Activated CD8-positive, alpha-beta T cell treated with anti-CD3 and anti-CD28 coated beads for 36 hours (primary cell): Measurements from ENCODE around the gene ZNF503. TPM values are rescaled to one million over a fixed set of nuclear protein-coding genes. Genes with fewer than 3 reads are reported as not detected.

Experiments used
- ATAC-seq: fragments of 200-7000 bp; cut with Tn5 transposase; one replicate; pipeline ENCODE4 v1.10.0; 2021; ENCODE audit warnings: mild to moderate bottlenecking, moderate library complexity
- CTCF ChIA-PET: fragments of 350-600 bp; sonication (Branson Sonifier 250); formaldehyde crosslinking; loops from one replicate; lab custom pipeline; 2021; ENCODE audit warnings: antibody characterized with exemption; lab: Charles Lee
- POLR2A ChIA-PET: fragments of 350-600 bp; sonication (Branson Sonifier 250); formaldehyde crosslinking; loops from one replicate; lab custom pipeline; 2021; ENCODE audit warnings: antibody characterized with exemption; lab: Charles Lee
- DNase-seq: peaks from one replicate; pipeline ENCODE4 v3.0.0-alpha.2; 2020
- H3K27ac Mint-ChIP-seq: one replicate; pipeline ENCODE4 v1.8.0; 2021; ENCODE audit warnings: mild to moderate bottlenecking, mixed read lengths
- H3K27me3 Mint-ChIP-seq: one replicate; pipeline ENCODE4 v1.8.0; 2021; ENCODE audit warnings: mixed read lengths
- H3K36me3 Mint-ChIP-seq: one replicate; pipeline ENCODE4 v1.8.0; 2021; ENCODE audit warnings: low read depth, mixed read lengths
- H3K4me1 Mint-ChIP-seq: one replicate; pipeline ENCODE4 v1.8.0; 2021; ENCODE audit warnings: low read depth, mixed read lengths
- H3K4me3 Mint-ChIP-seq: one replicate; pipeline ENCODE4 v1.8.0; 2021; ENCODE audit warnings: mild to moderate bottlenecking, moderate library complexity, mixed read lengths
- H3K9me3 Mint-ChIP-seq: one replicate; pipeline ENCODE4 v1.8.0; 2021; ENCODE audit warnings: mixed read lengths
- CTCF ChIP-seq: fragments of 200-600 bp; IDR thresholded peaks from one replicate; pipeline ENCODE4 v1.8.0; 2022; ENCODE audit warnings: antibody characterized with exemption, mild to moderate bottlenecking
- intact Hi-C: fragments of 100-400 bp; cut with micrococcal nuclease; formaldehyde crosslinking; loops from one replicate; pipeline ENCODE4 v1.10.0; 2022
- total RNA-seq, 2 experiments: library from RNA; stranded (reverse); gene quantifications; one replicate each; pipeline ENCODE4 v1.2.3, GENCODE V29; 2021

Gene ZNF503
- total RNA-seq, 2 experiments from 2014 or later: 0.25 to 0.31 TPM

GRCh38 chr10:75437693-75438092, 36.1 kb upstream of the ZNF503 start:
- ChIA-PET CTCF (no interaction called here), POLR2A (no interaction called here)
- DNase-seq (no peak), ATAC-seq (no peak)
- H3K27me3 Mint-ChIP-seq: peaks cover 20% of the 10 kb centered on the region
- H3K36me3 Mint-ChIP-seq: no peaks in the 10 kb centered on the region
- intact Hi-C loops: no loop called here
- no peak overlapping the region for H3K27ac Mint-ChIP-seq
- H3K4me1 Mint-ChIP-seq: no peaks in the 10 kb centered on the region
- H3K9me3 Mint-ChIP-seq: peaks cover 4% of the 10 kb centered on the region
- no peak for TF ChIP-seq CTCF
- no peak overlapping the region for H3K4me3 Mint-ChIP-seq

- Mint-ChIP-seq H3K4me1 (no peaks in the 10 kb centered on the region), H3K4me3 (no peak overlapping the region), H3K36me3 (no peaks in the 10 kb centered on the region), H3K9me3 (no peaks in the 10 kb centered on the region), H3K27ac (no peak overlapping the region), H3K27me3 (peaks cover 27% of the 10 kb centered on the region)
- ATAC-seq (no peak), DNase-seq (no peak)
- intact Hi-C loops: no loop called here
- CTCF ChIA-PET: no interaction called here
- POLR2A ChIA-PET: no interaction called here
- no peak for TF ChIP-seq CTCF
Measured at GRCh38 chr10:75436896-75437295, 35.3 kb upstream of the ZNF503 start.

GRCh38 chr10:75435291-75435690, 33.7 kb upstream of the ZNF503 start:
- no peak for TF ChIP-seq CTCF
- Mint-ChIP-seq H3K9me3 (no peaks in the 10 kb centered on the region), H3K4me1 (peaks cover 2% of the 10 kb centered on the region), H3K4me3 (no peak overlapping the region), H3K36me3 (no peaks in the 10 kb centered on the region), H3K27me3 (peaks cover 36% of the 10 kb centered on the region), H3K27ac (no peak overlapping the region)
- ATAC-seq: no peak
- intact Hi-C loops: no loop called here
- no peak for DNase-seq
- ChIA-PET POLR2A (interaction anchor here (0.6 kb wide), 1 partner anchor 37 kb away, joined by 3 read pairs; no protein-coding TSS in a partner anchor), CTCF (no interaction called here)

GRCh38 chr10:75434291-75434690, 32.7 kb upstream of the ZNF503 start:
- H3K36me3 Mint-ChIP-seq: no peaks in the 10 kb centered on the region
- H3K27me3 Mint-ChIP-seq: peaks cover 44% of the 10 kb centered on the region
- H3K27ac Mint-ChIP-seq: no peak overlapping the region
- intact Hi-C loops: no loop called here
- H3K4me3 Mint-ChIP-seq: no peak overlapping the region
- no peak for TF ChIP-seq CTCF
- no peaks in the 10 kb centered on the region for H3K9me3 Mint-ChIP-seq
- ChIA-PET CTCF (no interaction called here), POLR2A (no interaction called here)
- ATAC-seq (no peak), DNase-seq (no peak)
- peaks cover 2% of the 10 kb centered on the region for H3K4me1 Mint-ChIP-seq

- peaks cover 52% of the 10 kb centered on the region for H3K27me3 Mint-ChIP-seq
- no peak for ATAC-seq
- H3K4me1 Mint-ChIP-seq: peaks cover 2% of the 10 kb centered on the region
Measured at GRCh38 chr10:75433216-75433615, 31.7 kb upstream of the ZNF503 start.

More at GRCh38 chr10:75433216-75433615, 31.7 kb upstream of the ZNF503 start:
- no peak for TF ChIP-seq CTCF
- no peak for DNase-seq
- Mint-ChIP-seq H3K9me3 (no peaks in the 10 kb centered on the region), H3K27ac (no peak overlapping the region), H3K4me3 (no peak overlapping the region), H3K36me3 (no peaks in the 10 kb centered on the region)
- intact Hi-C loops: no loop called here
- CTCF ChIA-PET: no interaction called here
- POLR2A ChIA-PET: no interaction called here
